GM23248 (cell line): Measurements from ENCODE around the gene NOS1AP. TPM values are rescaled to one million over a fixed set of nuclear protein-coding genes. Genes with fewer than 3 reads are reported as not detected.
A peak's percentile ranks its signal among the peaks of the same experiment; 100 is the strongest.

Experiments used
- DNase-seq: peaks from one replicate; pipeline ENCODE4 v3.0.0-alpha.2; 2015
- H2AFZ ChIP-seq: fragments of 200-600 bp; sonication (generic); 2 replicates; pipeline ENCODE4 v1.6.1; 2016; ENCODE audit warnings: antibody characterized with exemption
- H3F3A ChIP-seq: fragments of 200-600 bp; sonication (generic); 2 replicates; pipeline ENCODE4 v1.6.1; 2016; ENCODE audit warnings: mild to moderate bottlenecking, antibody characterized with exemption, mixed run types; ENCODE audit not compliant: insufficient read depth
- H3K27ac ChIP-seq: fragments of 200-600 bp; sonication (generic); 2 replicates; pipeline ENCODE4 v1.5.1; 2016; ENCODE audit warnings: mild to moderate bottlenecking
- H3K27me3 ChIP-seq: fragments of 200-600 bp; sonication (generic); replicated peaks from 2 replicates; pipeline ENCODE4 v1.6.1; 2016; ENCODE audit warnings: mild to moderate bottlenecking; ENCODE audit not compliant: insufficient read depth
- H3K36me3 ChIP-seq: fragments of 200-600 bp; sonication (generic); 2 replicates; pipeline ENCODE4 v1.6.1; 2016; ENCODE audit warnings: low read depth, mild to moderate bottlenecking
- H3K4me1 ChIP-seq: fragments of 200-600 bp; sonication (generic); 2 replicates; pipeline ENCODE4 v1.6.1; 2016; ENCODE audit warnings: mild to moderate bottlenecking; ENCODE audit not compliant: insufficient read depth
- H3K4me2 ChIP-seq: fragments of 200-600 bp; sonication (generic); one replicate; pipeline ENCODE4 v1.6.1; 2016; ENCODE audit warnings: mild to moderate bottlenecking; ENCODE audit not compliant: unreplicated experiment
- H3K4me3 ChIP-seq: fragments of 200-600 bp; sonication (generic); 2 replicates; pipeline ENCODE4 v1.5.1; 2016; ENCODE audit warnings: mild to moderate bottlenecking
- H3K79me2 ChIP-seq: fragments of 200-600 bp; sonication (generic); 2 replicates; pipeline ENCODE4 v1.6.1; 2016; ENCODE audit warnings: mild to moderate bottlenecking; ENCODE audit not compliant: insufficient read depth
- H3K9ac ChIP-seq: fragments of 200-600 bp; sonication (generic); 2 replicates; pipeline ENCODE4 v1.6.1; 2016; ENCODE audit warnings: mild to moderate bottlenecking
- H3K9me2 ChIP-seq: fragments of 200-600 bp; sonication (generic); 2 replicates; pipeline ENCODE4 v1.6.1; 2016; ENCODE audit warnings: mixed run types, mild to moderate bottlenecking, moderate library complexity; ENCODE audit not compliant: insufficient read depth
- H3K9me3 ChIP-seq: fragments of 200-600 bp; sonication (generic); one replicate; pipeline ENCODE4 v1.6.1; 2017; ENCODE audit warnings: low read depth
- H4K20me1 ChIP-seq: fragments of 200-600 bp; sonication (generic); 2 replicates; pipeline ENCODE4 v1.6.0; 2016; ENCODE audit not compliant: insufficient read depth
- EZH2 ChIP-seq: fragments of 200-600 bp; sonication (generic); IDR thresholded peaks from 2 replicates; pipeline ENCODE4 v1.6.1; 2018; ENCODE audit warnings: antibody characterized with exemption, mild to moderate bottlenecking; ENCODE audit not compliant: insufficient read depth, poor library complexity, severe bottlenecking
- EZH2phosphoT487 ChIP-seq: fragments of 200-600 bp; sonication (generic); IDR thresholded peaks from 2 replicates; pipeline ENCODE4 v1.6.1; 2018; ENCODE audit warnings: antibody characterized with exemption, moderate library complexity, mild to moderate bottlenecking, low read depth; ENCODE audit not compliant: insufficient read depth
- WGBS, 2 experiments: methylation state at CpG; one replicate each; pipeline ENCODE4 v1.1.6; 2015 to 2017; ENCODE audit warnings: low lambda C conversion rate in 2 of 2, low coverage in 1 of 2; ENCODE audit errors: missing lambda C conversion rate in 2 of 2; 5-methylcytosine and 5-hydroxymethylcytosine counted together
- in situ Hi-C: fragments of 300-500 bp; cut with MboI; formaldehyde crosslinking; loops from 2 replicates; pipeline ENCODE4 v1.15.0; 2020
- polyA plus RNA-seq: library from polyadenylated mRNA; unstranded; fragments of >200 nt; fragmentation: Nextera tagmentation; extraction: Ambion mirVana; gene quantifications from 2 replicates; pipeline ENCODE4 v1.2.1, GENCODE V29; 2016
- total RNA-seq: library from RNA; depleted of rRNA; stranded (reverse); fragments of >200 nt; shearing (Covaris generic); gene quantifications from 2 replicates; pipeline ENCODE4 v1.2.3, GENCODE V29; 2014

Gene NOS1AP
- total and polyA plus RNA-seq, 2 experiments from 2014 or later = 0.18 TPM; not detected in 1

DNA sequence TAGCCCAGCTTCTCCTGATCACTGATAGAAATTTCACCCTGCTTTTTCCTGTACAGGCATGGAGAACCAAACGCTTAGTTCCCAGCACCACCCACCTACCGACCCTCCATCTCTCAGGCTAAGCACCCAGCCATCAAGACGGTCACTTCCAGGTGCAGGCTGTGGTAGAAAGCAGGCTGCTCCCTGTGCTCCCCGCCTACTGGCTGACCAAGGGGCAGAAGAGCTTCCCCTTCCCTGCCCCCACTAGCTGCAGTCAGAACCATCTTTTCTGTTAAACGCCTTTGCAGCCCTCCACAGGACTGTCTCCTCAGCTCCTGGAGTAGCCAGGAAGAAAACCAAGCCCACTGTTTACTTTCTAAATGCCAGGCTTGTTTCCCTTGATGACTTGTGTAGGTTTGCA lies 284.2 kb downstream of the NOS1AP start:
- no peak for DNase-seq
- Histone ChIP-seq H3K4me2 (no peak overlapping the region), H3K79me2 (no peaks in the 10 kb centered on the region), H3K4me1 (peaks cover 20% of the 10 kb centered on the region), H3F3A (peaks cover 13% of the 10 kb centered on the region), H3K27me3 (no peaks in the 10 kb centered on the region), H3K4me3 (no peak overlapping the region), H3K27ac (no peak overlapping the region), H3K36me3 (no peaks in the 10 kb centered on the region), H4K20me1 (no peaks in the 10 kb centered on the region), H3K9me3 (no peaks in the 10 kb centered on the region), H3K9ac (no peak overlapping the region), H2AFZ (no peak overlapping the region), H3K9me2 (no peaks in the 10 kb centered on the region)
- in situ Hi-C loops = loop anchor here (25.0 kb wide), 1 partner anchor 459 kb away; no protein-coding TSS in a partner anchor
- TF ChIP-seq EZH2 (no peak), EZH2phosphoT487 (no peak)
- 83% methylated on average over 5 of the region's 5 CpGs for WGBS, 2 experiments

GRCh38 chr1:162357681-162358266 lies 288.3 kb downstream of the NOS1AP start:
- DNase-seq = peak; percentile 74
- Histone ChIP-seq H3K4me3 (no peak overlapping the region), H3K27ac (no peak overlapping the region), H3K36me3 (no peaks in the 10 kb centered on the region), H3F3A (no peaks in the 10 kb centered on the region), H3K4me1 (no peaks in the 10 kb centered on the region), H3K9ac (no peak overlapping the region), H3K27me3 (no peaks in the 10 kb centered on the region), H3K9me3 (no peaks in the 10 kb centered on the region), H3K79me2 (no peaks in the 10 kb centered on the region), H2AFZ (no peak overlapping the region), H3K4me2 (no peak overlapping the region), H4K20me1 (no peaks in the 10 kb centered on the region), H3K9me2 (no peaks in the 10 kb centered on the region)
- in situ Hi-C loops = loop anchor here (25.0 kb wide), 1 partner anchor 455 kb away; no protein-coding TSS in a partner anchor
- TF ChIP-seq EZH2phosphoT487 (no peak), EZH2 (no peak)
- 44 to 53% methylated on average over 4 to 5 of the region's 5 CpGs for WGBS, 2 experiments

GRCh38 chr1:162358928-162359327 lies 289.4 kb downstream of the NOS1AP start:
- in situ Hi-C loops = loop anchor here (25.0 kb wide), 1 partner anchor 453 kb away; no protein-coding TSS in a partner anchor
- Histone ChIP-seq H3K9me3 (no peaks in the 10 kb centered on the region), H3K79me2 (no peaks in the 10 kb centered on the region), H3K4me3 (no peak overlapping the region), H4K20me1 (no peaks in the 10 kb centered on the region), H3K9ac (no peak overlapping the region), H2AFZ (no peak overlapping the region), H3K27me3 (no peaks in the 10 kb centered on the region), H3K9me2 (no peaks in the 10 kb centered on the region), H3F3A (no peaks in the 10 kb centered on the region), H3K4me2 (no peak overlapping the region), H3K27ac (no peak overlapping the region), H3K4me1 (no peaks in the 10 kb centered on the region), H3K36me3 (no peaks in the 10 kb centered on the region)
- 83 to 87% methylated on average over 1 of the region's 1 CpG for WGBS, 2 experiments
- TF ChIP-seq EZH2phosphoT487 (no peak), EZH2 (no peak)
- no peak for DNase-seq

- H3K27ac ChIP-seq = no peak overlapping the region
- no peak overlapping the region for H3K4me2 ChIP-seq
- 69% methylated on average over 10 of the region's 10 CpGs for WGBS, 2 experiments
- H3K9me3 ChIP-seq = no peaks in the 10 kb centered on the region
- in situ Hi-C loops = loop anchor here (25.0 kb wide), 1 partner anchor 453 kb away; no protein-coding TSS in a partner anchor
- H2AFZ ChIP-seq = no peak overlapping the region
- H3K27me3 ChIP-seq = no peaks in the 10 kb centered on the region
- TF ChIP-seq EZH2phosphoT487 (no peak), EZH2 (no peak)
- H3K36me3 ChIP-seq = no peaks in the 10 kb centered on the region
- no peaks in the 10 kb centered on the region for H4K20me1 ChIP-seq
- H3K9me2 ChIP-seq = no peaks in the 10 kb centered on the region
- no peak overlapping the region for H3K4me3 ChIP-seq
- no peaks in the 10 kb centered on the region for H3F3A ChIP-seq
- H3K4me1 ChIP-seq = no peaks in the 10 kb centered on the region
- H3K9ac ChIP-seq = no peak overlapping the region
- no peak for DNase-seq
- H3K79me2 ChIP-seq = no peaks in the 10 kb centered on the region
These were observed 290.2 kb downstream of the NOS1AP start for GRCh38 chr1:162359523-162360236.
